SK-N-SH (cell line): ENCODE results near the gene TEAD3. TPM values are rescaled to one million over a fixed set of nuclear protein-coding genes. Genes with fewer than 3 reads are reported as not detected.

Source experiments
- CTCF ChIA-PET: fragments of 300-600, 350-600 bp; formaldehyde crosslinking; extraction: SDS; loops from one replicate; lab custom pipeline; 2021; lab: Yijun Ruan, JAX
- POLR2A ChIA-PET: fragments of 350-600 bp; sonication (Branson Sonifier 250); formaldehyde crosslinking; extraction: SDS; loops from one replicate; lab custom pipeline; 2020; ENCODE audit warnings: antibody characterized with exemption, inconsistent platforms; lab: Yijun Ruan, JAX
- DNase-seq: peaks from one replicate; pipeline ENCODE4 v3.0.0; 2012
- H2AFZ ChIP-seq: fragments of 200-600 bp; sonication (generic); 2 replicates; pipeline ENCODE4 v1.8.1; 2016; ENCODE audit warnings: antibody characterized with exemption, mild to moderate bottlenecking, low read depth
- H3F3A ChIP-seq: fragments of 200-600 bp; sonication (generic); replicated peaks from 2 replicates; pipeline ENCODE3; 2016; ENCODE audit warnings: antibody characterized with exemption, mild to moderate bottlenecking; ENCODE audit not compliant: insufficient read depth
- H3K27ac ChIP-seq, 2 experiments: fragments of 200-500 bp in 1 of 2; fragments of 200-600 bp in 1 of 2; sonication (Bioruptor generic) in 1 of 2; sonication (generic), shearing (Covaris generic) in 1 of 2; 2 replicates each; pipeline versions ENCODE4 v1.5.1 to v1.6.1; 2014 to 2016; ENCODE audit warnings: low read depth in 2 of 2, inconsistent platforms in 1 of 2, low read length in 1 of 2, mild to moderate bottlenecking in 1 of 2, mixed read lengths in 1 of 2
- H3K27me3 ChIP-seq: fragments of 200-600 bp; sonication (generic), shearing (Covaris generic); 2 replicates; pipeline ENCODE4 v1.6.1; 2016; ENCODE audit warnings: mixed run types; ENCODE audit not compliant: insufficient read depth
- H3K36me3 ChIP-seq, 2 experiments: fragments of 200-500 bp in 1 of 2; fragments of 200-600 bp in 1 of 2; sonication (Bioruptor generic) in 1 of 2; sonication (generic) in 1 of 2; replicated peaks in 1 of 2; 2 replicates each; pipeline versions ENCODE3 to v1.5.1; 2014 to 2016; ENCODE audit warnings: low read length in 1 of 2, mild to moderate bottlenecking in 1 of 2; ENCODE audit not compliant: insufficient read depth in 2 of 2, control insufficient read depth in 1 of 2
- H3K4me1 ChIP-seq, 2 experiments: fragments of 200-500 bp in 1 of 2; fragments of 200-600 bp in 1 of 2; sonication (Bioruptor generic) in 1 of 2; sonication (generic), shearing (Covaris generic) in 1 of 2; 2 replicates each; pipeline versions ENCODE4 v1.5.1 to v1.6.1; 2014 to 2016; ENCODE audit warnings: low read depth in 1 of 2, low read length in 1 of 2, mixed run types in 1 of 2; ENCODE audit not compliant: insufficient read depth in 2 of 2, control insufficient read depth in 1 of 2
- H3K4me2 ChIP-seq: fragments of 200-600 bp; sonication (generic), shearing (Covaris generic); 2 replicates; pipeline ENCODE4 v1.6.1; 2017; ENCODE audit warnings: mixed run types
- H3K4me3 ChIP-seq, 2 experiments: fragments of 200-500 bp in 1 of 2; fragments of 200-600 bp in 1 of 2; sonication (Bioruptor generic) in 1 of 2; sonication (generic), shearing (Covaris generic) in 1 of 2; 2 replicates each; pipeline versions ENCODE4 v1.5.1 to v1.8.1; 2014 to 2016; ENCODE audit warnings: low read depth in 2 of 2, inconsistent platforms in 1 of 2, low read length in 1 of 2, mild to moderate bottlenecking in 1 of 2, mixed read lengths in 1 of 2, moderate library complexity in 1 of 2
- H3K79me2 ChIP-seq: fragments of 200-600 bp; sonication (generic); 2 replicates; pipeline ENCODE4 v1.8.1; 2017; ENCODE audit warnings: mild to moderate bottlenecking; ENCODE audit not compliant: insufficient read depth
- H3K9ac ChIP-seq: fragments of 200-600 bp; sonication (generic); 2 replicates; pipeline ENCODE4 v1.6.1; 2017; ENCODE audit warnings: mixed run types
- H3K9me2 ChIP-seq: fragments of 200-600 bp; sonication (generic); 2 replicates; pipeline ENCODE4 v1.6.1; 2017; ENCODE audit warnings: mixed run types
- H3K9me3 ChIP-seq: fragments of 200-600 bp; sonication (generic); 2 replicates; pipeline ENCODE4 v1.6.1; 2017; ENCODE audit warnings: mixed run types, mild to moderate bottlenecking, moderate library complexity
- H4K20me1 ChIP-seq: fragments of 200-600 bp; sonication (generic); 2 replicates; pipeline ENCODE4 v1.6.1; 2017; ENCODE audit warnings: mild to moderate bottlenecking, mixed run types; ENCODE audit not compliant: insufficient read depth
- CHD2 ChIP-seq: fragments of 150-350 bp; IDR thresholded peaks from 2 replicates; pipeline ENCODE4 v1.6.1; 2018; ENCODE audit warnings: low read length; ENCODE audit not compliant: partially characterized antibody
- ELF1 ChIP-seq: IDR thresholded peaks from 2 replicates; pipeline ENCODE4 v1.4.0; 2012
- EP300 ChIP-seq, 2 experiments: IDR thresholded peaks; 2 replicates each; pipeline versions ENCODE4 v1.4.0 to v1.6.1; 2012; ENCODE audit warnings: borderline replicate concordance in 1 of 2, low read depth in 1 of 2, low read length in 1 of 2
- EZH2phosphoT487 ChIP-seq: fragments of 200-600 bp; sonication (generic); IDR thresholded peaks from 2 replicates; pipeline ENCODE4 v1.6.1; 2017; ENCODE audit warnings: low read depth, mixed run types, mild to moderate bottlenecking, antibody characterized with exemption, moderate library complexity, borderline replicate concordance
- JUND ChIP-seq: IDR thresholded peaks from 2 replicates; pipeline ENCODE4 v1.4.0; 2012
- POLR2AphosphoS5 ChIP-seq: IDR thresholded peaks from 2 replicates; pipeline ENCODE4 v1.6.1; 2012; ENCODE audit warnings: low read depth, low read length
- RFX5 ChIP-seq: IDR thresholded peaks from 2 replicates; pipeline ENCODE4 v1.6.1; 2012; ENCODE audit warnings: mild to moderate bottlenecking, improper control_type of control experiment, low read length
- RXRA ChIP-seq: IDR thresholded peaks from 2 replicates; pipeline ENCODE4 v1.4.0; 2012; ENCODE audit warnings: low read depth, mild to moderate bottlenecking, borderline replicate concordance
- SIN3A ChIP-seq: IDR thresholded peaks from 2 replicates; pipeline ENCODE4 v1.6.1; 2012; ENCODE audit warnings: low read depth, mild to moderate bottlenecking, low read length, moderate library complexity, borderline replicate concordance
- SMC3 ChIP-seq: IDR thresholded peaks from 2 replicates; pipeline ENCODE4 v1.6.1; 2012; ENCODE audit warnings: low read depth, low read length, improper control_type of control experiment
- TEAD4 ChIP-seq: IDR thresholded peaks from 2 replicates; pipeline ENCODE4 v1.4.0; 2012; ENCODE audit warnings: mild to moderate bottlenecking, borderline replicate concordance; ENCODE audit not compliant: insufficient read depth
- YY1 ChIP-seq: IDR thresholded peaks from 2 replicates; pipeline ENCODE4 v1.4.0; 2012; ENCODE audit warnings: low read depth, mild to moderate bottlenecking
- WGBS: methylation state at CpG from one replicate; pipeline ENCODE4 v1.1.6; 2017; ENCODE audit warnings: low lambda C conversion rate; 5-methylcytosine and 5-hydroxymethylcytosine counted together
- polyA plus RNA-seq, 3 experiments: library from polyadenylated mRNA; depleted of rRNA; stranded (reverse); fragments of >200 nt; gene quantifications; 2 replicates each; pipeline ENCODE4 v1.2.3, GENCODE V29; 2012
- TF ChIP-seq, protein P1 (sequence below): IDR thresholded peaks from 2 replicates; pipeline ENCODE4 v1.4.0; 2012; ENCODE audit warnings: low read depth, borderline replicate concordance
- TF ChIP-seq, protein P2 (sequence below): IDR thresholded peaks from 2 replicates; pipeline ENCODE4 v1.4.0; 2012; ENCODE audit warnings: low read depth
- TF ChIP-seq, protein P3 (sequence below): fragments of 200-600 bp; sonication (generic); IDR thresholded peaks from 2 replicates; pipeline ENCODE4 v1.6.1; 2017; ENCODE audit warnings: antibody characterized with exemption, mild to moderate bottlenecking, moderate library complexity

The TEAD3 gene
- polyA plus RNA-seq, 1 of the 3 experiments (the other 2 are of a cell fraction): 7.1 TPM

DNA sequence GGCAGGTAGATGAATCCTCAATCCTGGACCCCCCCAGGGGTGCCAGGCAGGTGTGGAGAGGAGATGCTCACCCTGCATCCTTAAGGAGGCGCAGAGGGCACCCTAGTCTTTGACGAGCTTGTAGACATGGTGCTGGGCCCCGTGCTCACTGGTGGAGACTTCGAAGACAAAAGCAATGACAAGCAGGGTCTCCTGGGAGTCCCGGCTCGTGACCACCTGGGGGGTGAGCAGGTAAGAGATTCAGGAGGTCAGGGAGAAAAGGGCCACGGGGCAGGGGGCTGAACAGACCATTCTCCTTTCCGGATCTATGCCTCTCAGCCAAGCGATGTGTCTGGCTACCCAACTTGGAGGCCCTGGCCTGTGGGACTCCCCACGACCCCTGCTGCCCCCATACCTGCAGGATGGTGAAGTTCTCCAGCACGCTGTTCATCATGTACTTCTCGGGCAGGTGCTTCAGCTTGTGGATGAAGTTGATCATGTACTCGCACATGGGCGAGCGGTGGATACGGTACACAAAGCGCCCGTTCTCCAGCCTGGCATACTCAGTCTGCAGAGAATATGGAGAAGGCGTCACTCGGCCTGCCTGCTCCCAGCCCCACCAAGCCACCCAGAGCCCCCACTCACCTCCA, 21.8 kb downstream of the TEAD3 start:
- no peaks in the 10 kb centered on the region for H3K9me3 ChIP-seq
- no peak overlapping the region for H3K4me2 ChIP-seq
- H2AFZ ChIP-seq: no peak overlapping the region
- H4K20me1 ChIP-seq: peaks cover 32% of the 10 kb centered on the region
- H3K79me2 ChIP-seq: peaks cover 19% of the 10 kb centered on the region
- DNase-seq: no peak
- no peak overlapping the region for H3K27ac ChIP-seq
- no peak overlapping the region for H3K9ac ChIP-seq
- no peak for TF ChIP-seq EP300 (IDR thresholded peaks at IDR 0.05; ENCODE audit: borderline replicate concordance in 1 of 2, low read depth in 1 of 2, low read length in 1 of 2)
- TF ChIP-seq YY1: no peak
- TF ChIP-seq RXRA: no peak
- TF ChIP-seq, protein P1, sequence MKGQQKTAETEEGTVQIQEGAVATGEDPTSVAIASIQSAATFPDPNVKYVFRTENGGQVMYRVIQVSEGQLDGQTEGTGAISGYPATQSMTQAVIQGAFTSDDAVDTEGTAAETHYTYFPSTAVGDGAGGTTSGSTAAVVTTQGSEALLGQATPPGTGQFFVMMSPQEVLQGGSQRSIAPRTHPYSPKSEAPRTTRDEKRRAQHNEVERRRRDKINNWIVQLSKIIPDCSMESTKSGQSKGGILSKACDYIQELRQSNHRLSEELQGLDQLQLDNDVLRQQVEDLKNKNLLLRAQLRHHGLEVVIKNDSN: no peak
- TF ChIP-seq, protein P2, sequence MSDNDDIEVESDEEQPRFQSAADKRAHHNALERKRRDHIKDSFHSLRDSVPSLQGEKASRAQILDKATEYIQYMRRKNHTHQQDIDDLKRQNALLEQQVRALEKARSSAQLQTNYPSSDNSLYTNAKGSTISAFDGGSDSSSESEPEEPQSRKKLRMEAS: no peak
- no peak for TF ChIP-seq TEAD4
- TF ChIP-seq RFX5: no peak
- no peak for TF ChIP-seq ELF1
- no peak for TF ChIP-seq JUND
- TF ChIP-seq POLR2AphosphoS5: no peak
- no peak for TF ChIP-seq CHD2
- no peak for TF ChIP-seq SIN3A
- TF ChIP-seq, protein P3, sequence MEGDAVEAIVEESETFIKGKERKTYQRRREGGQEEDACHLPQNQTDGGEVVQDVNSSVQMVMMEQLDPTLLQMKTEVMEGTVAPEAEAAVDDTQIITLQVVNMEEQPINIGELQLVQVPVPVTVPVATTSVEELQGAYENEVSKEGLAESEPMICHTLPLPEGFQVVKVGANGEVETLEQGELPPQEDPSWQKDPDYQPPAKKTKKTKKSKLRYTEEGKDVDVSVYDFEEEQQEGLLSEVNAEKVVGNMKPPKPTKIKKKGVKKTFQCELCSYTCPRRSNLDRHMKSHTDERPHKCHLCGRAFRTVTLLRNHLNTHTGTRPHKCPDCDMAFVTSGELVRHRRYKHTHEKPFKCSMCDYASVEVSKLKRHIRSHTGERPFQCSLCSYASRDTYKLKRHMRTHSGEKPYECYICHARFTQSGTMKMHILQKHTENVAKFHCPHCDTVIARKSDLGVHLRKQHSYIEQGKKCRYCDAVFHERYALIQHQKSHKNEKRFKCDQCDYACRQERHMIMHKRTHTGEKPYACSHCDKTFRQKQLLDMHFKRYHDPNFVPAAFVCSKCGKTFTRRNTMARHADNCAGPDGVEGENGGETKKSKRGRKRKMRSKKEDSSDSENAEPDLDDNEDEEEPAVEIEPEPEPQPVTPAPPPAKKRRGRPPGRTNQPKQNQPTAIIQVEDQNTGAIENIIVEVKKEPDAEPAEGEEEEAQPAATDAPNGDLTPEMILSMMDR: no peak
- TF ChIP-seq EZH2phosphoT487: no peak
- TF ChIP-seq SMC3: no peak
- WGBS: 93% methylated on average over 14 of the region's 20 CpGs
- H3K36me3 ChIP-seq: peaks cover 22% of the 10 kb centered on the region in 2 experiments
- CTCF ChIA-PET: no interaction called here
- peaks cover 37% of the 10 kb centered on the region for H3F3A ChIP-seq
- H3K9me2 ChIP-seq: no peaks in the 10 kb centered on the region
- POLR2A ChIA-PET: interaction anchor here (1.7 kb wide), 1 partner anchor 17 kb away, joined by 6 read pairs; no protein-coding TSS in a partner anchor
- H3K4me1 ChIP-seq: peaks cover 16 to 19% of the 10 kb centered on the region in 2 experiments; a peak in 3 of 4 replicates
- no peaks in the 10 kb centered on the region for H3K27me3 ChIP-seq
- H3K4me3 ChIP-seq: no peak overlapping the region
